ENCODE data around the gene MGLL.

The MGLL gene

GRCh38 chr3:127834771-127835170, 12.5 kb upstream of the MGLL start:
- no peak for DNase-seq

GRCh38 chr3:127833281-127834032, 11.1 kb upstream of the MGLL start:
- peak; percentile 36 for DNase-seq

GRCh38 chr3:127831723-127832172, 9.4 kb upstream of the MGLL start:
- DNase-seq: no peak

- no peak for DNase-seq
Measured at GRCh38 chr3:127829537-127829936, 7.2 kb upstream of the MGLL start.

GRCh38 chr3:127827808-127828207, 5.5 kb upstream of the MGLL start:
- DNase-seq: no peak

- DNase-seq: no peak
Measured at GRCh38 chr3:127825756-127826155, 3.4 kb upstream of the MGLL start.

- DNase-seq: no peak
Measured at GRCh38 chr3:127824151-127824825, 2.0 kb upstream of the MGLL start.

GRCh38 chr3:127823426-127823857, 1.1 kb upstream of the MGLL start:
- no peak for DNase-seq

- peak; percentile 70 for DNase-seq
Measured at GRCh38 chr3:127822682-127823425, 539 bp upstream of the MGLL start.

- DNase-seq: no peak
Measured at GRCh38 chr3:127821394-127821793, 921 bp downstream of the MGLL start.

GRCh38 chr3:127820826-127821313, 1.4 kb downstream of the MGLL start:
- DNase-seq: peak; percentile 43

- no peak for DNase-seq
Measured at GRCh38 chr3:127820221-127820825, 2.0 kb downstream of the MGLL start.

- no peak for DNase-seq
Measured at GRCh38 chr3:127819656-127820055, 2.7 kb downstream of the MGLL start.

- DNase-seq: no peak
Measured at GRCh38 chr3:127819086-127819485, 3.2 kb downstream of the MGLL start.

GRCh38 chr3:127817406-127817841, 4.9 kb downstream of the MGLL start:
- no peak for DNase-seq

GRCh38 chr3:127816783-127817405, 5.4 kb downstream of the MGLL start:
- no peak for DNase-seq

- DNase-seq: no peak
Measured at GRCh38 chr3:127815641-127816605, 6.4 kb downstream of the MGLL start.

GRCh38 chr3:127815001-127815400, 7.3 kb downstream of the MGLL start:
- no peak for DNase-seq

GRCh38 chr3:127814325-127814781, 8.0 kb downstream of the MGLL start:
- DNase-seq: no peak

GRCh38 chr3:127812151-127812550, 10.2 kb downstream of the MGLL start:
- DNase-seq: no peak

- DNase-seq: no peak
Measured at GRCh38 chr3:127811717-127812116, 10.6 kb downstream of the MGLL start.
